A549 treated with CpdA at 1 μM for 4 hours (cell line): ENCODE data around the gene SCIN. TPM values are rescaled to one million over a fixed set of nuclear protein-coding genes. Genes with fewer than 3 reads are reported as not detected.

ENCODE experiments used
- total RNA-seq: library from RNA; stranded (reverse); fragments of 200-300 nt; extraction: Qiagen RNA extraction; gene quantifications from 5 replicates; pipeline ENCODE4 v1.2.3, GENCODE V29; 2022; ENCODE audit warnings: low read depth

The SCIN gene
- total RNA-seq: 0.37 to 0.51 TPM (median 0.43 TPM) in 5 replicates

GRCh38 chr7:12570534-12571461, at the start of gene SCIN:
Gene SCIN (plus strand): TSS chr7:12570720. CDS start chr7:12570787, 67 bp downstream.

DNA sequence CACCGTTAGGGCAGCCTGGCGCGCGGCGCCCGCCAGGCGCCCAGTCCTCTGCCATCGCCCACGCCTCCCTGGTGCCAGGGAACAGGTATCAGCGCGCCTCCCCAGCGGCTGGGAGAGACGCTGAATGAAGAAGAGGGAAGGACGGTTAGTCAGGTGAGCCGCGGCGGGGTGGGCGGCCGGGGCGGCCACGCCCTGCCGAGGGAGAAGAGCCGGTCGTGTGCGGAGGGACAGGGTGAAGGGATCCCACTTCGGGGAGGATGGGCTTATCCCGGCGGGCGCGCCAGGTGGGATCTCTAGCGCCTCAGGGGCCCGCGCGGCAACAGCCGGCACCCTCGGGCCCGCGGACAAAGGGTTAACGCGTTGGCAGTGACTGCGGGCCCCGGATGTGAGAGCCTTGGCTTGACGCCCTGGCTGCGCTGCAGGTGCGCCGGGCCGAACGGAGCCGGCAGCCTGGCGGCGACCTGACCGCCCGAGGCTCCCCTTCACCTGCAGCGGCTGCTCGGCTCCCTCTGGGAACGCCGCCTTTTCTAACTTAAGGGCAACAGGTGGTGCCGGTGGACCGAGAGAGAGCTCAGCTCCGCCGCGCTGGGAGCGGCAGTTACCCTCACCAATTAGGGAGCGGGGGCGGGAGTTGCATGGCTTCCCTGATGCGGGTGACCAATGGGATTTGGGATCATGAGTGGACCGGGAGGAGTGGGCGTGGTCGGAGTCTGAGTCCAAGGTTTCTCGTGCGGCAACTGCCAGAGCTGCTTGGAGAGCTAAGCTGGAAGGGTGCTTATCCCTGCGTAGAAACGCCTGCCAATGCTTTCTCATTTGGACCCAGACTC, 116.6 kb downstream of the SCIN start, which contains the start of gene ARL4A:
ARL4A (plus strand) TSS at position 743 of the 827 bp plus-strand sequence. CDS start 622 bp downstream, outside the sequence.

Other genes starting within 250 kb of the SCIN start
- 0.31 to 0.84 TPM (median 0.48 TPM) in 5 replicates for gene VWDE, start 166.9 kb upstream of the SCIN start, total RNA-seq
- gene ARL4A, start 116.9 kb downstream of the SCIN start, total RNA-seq: 42.5 to 45.5 TPM (median 44.9 TPM) in 5 replicates